ENCODE measurements around the gene NME7.

Gene NME7

GRCh38 chr1:169120066-169120465, 247.5 kb downstream of the NME7 start:
- no peak for DNase-seq

DNA sequence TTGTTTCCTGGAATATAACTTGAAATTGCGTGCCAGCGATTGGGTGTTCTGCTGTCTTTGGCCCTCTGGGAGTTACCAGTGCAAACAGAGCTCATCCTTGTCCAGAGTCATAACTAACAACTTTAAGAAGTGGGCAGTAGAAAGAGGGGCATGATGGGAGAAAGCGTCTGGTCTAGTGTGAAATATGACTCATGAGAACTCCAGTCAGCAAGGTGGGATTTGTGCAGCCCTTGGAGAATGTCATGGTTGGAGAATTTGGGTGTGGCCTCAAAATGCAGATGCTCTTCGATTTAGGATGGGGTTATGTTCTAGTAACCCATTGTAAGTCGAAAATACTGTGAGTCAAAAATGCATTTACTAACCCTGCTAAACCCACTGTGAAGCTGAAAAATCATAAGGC, 248.2 kb downstream of the NME7 start:
- DNase-seq, result no peak

GRCh38 chr1:169118227-169118626, 249.4 kb downstream of the NME7 start:
- no peak for DNase-seq

GRCh38 chr1:169117599-169117998, 250.0 kb downstream of the NME7 start:
- DNase-seq, result no peak

DNA sequence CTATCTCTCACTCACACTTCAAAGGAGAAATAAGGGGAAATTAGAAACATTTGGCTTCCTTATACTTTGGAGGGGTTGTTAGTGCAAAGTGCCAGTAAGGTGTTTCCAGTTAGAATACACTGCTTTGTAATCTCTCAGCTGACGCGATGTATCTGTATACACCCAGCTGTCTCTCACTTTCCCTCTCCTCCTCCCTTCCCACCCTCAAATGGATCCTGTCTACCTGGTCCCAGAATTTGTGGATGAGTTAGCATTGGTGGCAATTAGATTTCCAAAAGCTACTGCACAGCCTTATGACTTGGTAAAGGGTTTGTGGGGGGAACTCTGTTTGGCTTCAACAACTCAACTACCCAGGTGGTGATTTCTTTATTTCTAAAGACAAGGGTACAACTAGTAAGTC, 250.6 kb downstream of the NME7 start:
- DNase-seq, result no peak

DNA sequence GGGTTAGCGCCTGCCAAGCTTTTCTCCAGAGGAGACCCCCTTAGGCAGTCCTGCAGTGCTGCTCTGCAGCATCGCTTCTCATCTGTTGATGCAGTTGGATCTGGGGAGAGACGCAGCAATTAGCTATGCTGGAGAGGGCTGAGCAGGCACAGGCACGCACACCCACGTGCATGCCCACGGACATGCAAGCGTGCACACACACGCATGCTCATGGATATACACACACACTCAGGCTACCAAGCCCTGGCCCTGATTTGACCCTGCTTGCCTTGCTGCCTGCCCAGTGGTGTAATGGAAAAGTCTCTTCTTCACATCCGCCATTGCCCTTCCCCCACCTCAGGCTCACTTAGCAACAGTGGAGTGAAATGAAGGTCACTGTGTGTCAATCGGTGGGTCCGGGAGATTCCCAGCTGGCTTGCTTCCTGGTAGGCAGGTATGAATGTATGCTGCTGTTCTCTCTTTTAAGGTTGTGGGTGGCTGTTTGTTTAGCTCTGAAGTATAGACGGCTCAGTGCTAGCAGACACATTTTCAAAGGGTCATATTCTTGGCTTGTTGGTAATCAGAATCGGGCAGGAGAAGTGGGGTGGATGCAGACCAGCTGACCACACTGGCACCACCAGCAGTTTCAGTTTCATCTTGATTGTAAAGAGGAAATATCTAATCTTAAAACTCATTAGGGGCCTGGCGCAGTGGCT, 251.6 kb downstream of the NME7 start:
- no peak for DNase-seq

- DNase-seq, result no peak
These were observed 253.9 kb downstream of the NME7 start for GRCh38 chr1:169113613-169114119.

- no peak for DNase-seq
These were observed 255.4 kb downstream of the NME7 start for GRCh38 chr1:169112241-169112640.

- DNase-seq, result no peak
These were observed 256.1 kb downstream of the NME7 start for GRCh38 chr1:169111472-169111871.

- DNase-seq, result no peak
These were observed 256.7 kb downstream of the NME7 start for GRCh38 chr1:169110689-169111447.

GRCh38 chr1:169110236-169110635, 257.4 kb downstream of the NME7 start:
- DNase-seq, result no peak

DNA sequence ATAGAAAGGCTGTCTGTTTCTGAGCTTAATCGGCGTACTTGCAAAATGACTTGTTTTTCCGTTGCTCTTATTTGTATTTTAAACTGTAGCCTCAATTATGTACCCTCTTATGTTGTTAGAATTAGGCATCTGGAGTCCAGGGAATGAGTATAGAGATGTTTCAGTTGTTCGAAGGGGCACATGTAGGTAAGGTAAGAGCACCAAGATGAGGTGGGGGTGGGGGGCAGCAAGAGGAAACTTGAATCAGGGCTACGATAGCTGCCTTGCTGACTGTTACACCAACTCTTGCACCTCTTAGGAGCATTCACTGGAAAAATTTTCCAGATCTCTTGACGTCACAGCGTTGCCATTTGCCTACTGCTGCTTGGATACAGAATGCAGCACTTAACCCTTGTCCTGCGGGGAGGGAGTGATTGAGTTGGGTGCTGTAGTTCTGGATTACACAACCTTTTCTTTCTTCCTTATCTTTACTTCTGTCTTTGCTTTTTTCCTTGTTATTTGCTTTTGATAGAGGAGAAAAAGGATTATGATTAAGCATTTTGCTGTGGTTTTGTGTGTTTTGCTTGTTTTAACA, 257.9 kb downstream of the NME7 start:
- peak; percentile 38 for DNase-seq

GRCh38 chr1:169108863-169109560, 258.6 kb downstream of the NME7 start:
- DNase-seq, result peak; percentile 50

DNA sequence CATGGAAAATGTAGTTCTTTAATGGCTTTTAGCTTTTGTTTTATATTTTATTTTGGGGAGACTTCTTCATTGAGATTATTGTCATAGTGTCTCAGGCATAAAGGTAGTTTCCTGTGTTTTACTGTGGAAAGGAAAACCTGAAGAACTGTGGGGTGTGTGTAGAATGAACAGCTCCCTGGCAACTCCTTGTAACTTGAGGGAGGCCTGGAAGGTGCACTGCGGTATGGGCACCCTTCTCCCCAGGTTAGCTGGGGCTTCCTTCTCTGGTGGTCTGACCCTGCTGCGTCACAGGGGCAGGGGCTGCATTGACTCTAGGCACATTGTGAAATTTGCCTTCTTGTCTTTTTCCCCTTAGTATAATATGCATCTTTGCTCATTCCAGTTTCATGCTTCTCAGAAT, 259.4 kb downstream of the NME7 start:
- peak; percentile 26 for DNase-seq

DNA sequence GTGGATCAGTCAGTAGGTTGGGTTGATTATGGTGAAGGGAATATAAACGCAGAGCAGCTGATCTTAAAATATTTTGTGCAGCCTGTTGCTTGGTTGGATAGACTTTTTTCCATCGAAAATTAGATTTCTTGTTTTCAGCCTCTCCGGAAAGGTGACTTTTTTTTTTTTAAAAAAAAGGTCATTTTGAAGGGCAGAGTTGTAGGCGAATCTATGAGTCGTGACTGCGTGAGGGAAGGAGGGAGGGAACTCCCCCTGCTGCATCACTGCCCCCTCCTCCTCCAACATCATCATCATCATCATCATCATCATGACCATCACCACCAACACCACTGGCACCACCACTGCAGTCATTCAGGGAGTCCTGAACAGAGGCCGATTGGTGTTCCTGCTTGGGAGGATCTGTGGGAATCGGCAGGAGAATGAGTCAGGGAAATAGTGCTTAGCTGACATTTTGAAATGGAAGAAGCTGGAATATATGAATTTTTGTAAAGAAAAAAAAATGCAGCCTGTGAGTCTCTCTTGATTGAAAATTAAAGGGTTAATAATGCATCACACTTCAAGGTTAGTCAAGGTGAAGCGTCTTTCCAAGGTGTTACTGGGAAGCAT, 259.9 kb downstream of the NME7 start:
- peak; percentile 18 for DNase-seq

GRCh38 chr1:169106921-169107602, 260.5 kb downstream of the NME7 start:
- peak; percentile 47 for DNase-seq

DNA sequence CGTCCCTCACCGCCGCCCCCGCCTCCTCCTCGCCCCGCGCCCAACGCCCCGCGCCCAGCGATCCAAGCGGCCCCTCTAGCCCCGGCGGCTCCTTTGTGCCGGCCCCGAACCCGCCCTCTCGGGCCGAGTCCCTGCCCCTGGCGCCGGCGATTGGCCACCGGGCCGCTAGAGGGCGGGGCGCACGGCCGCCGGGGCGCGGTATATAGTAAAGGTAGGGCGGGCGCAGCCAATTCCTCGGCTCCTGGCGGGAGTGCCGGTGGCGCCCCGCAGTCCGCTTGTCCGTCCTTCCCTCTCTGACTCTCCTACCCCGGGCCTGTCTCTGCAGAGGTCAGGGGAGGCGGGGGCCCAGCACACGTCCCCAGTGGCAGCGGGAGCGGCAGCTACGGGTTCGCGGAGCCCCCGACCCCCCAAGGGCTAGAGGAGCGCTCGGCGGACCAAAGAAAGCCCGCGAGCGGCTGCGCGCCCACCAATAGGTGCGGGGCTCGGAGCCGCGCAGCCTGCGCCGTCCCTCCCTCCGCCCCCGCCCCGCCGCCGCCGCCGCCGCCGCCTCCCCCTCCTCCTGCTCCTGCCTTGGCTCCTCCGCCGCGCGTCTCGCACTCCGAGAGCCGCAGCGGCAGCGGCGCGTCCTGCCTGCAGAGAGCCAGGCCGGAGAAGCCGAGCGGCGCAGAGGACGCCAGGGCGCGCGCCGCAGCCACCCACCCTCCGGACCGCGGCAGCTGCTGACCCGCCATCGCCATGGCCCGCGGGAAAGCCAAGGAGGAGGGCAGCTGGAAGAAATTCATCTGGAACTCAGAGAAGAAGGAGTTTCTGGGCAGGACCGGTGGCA, 261.3 kb downstream of the NME7 start, which contains the start of gene ATP1B1:
TSS of gene ATP1B1 (plus strand) at position 596 of the 826 bp plus-strand sequence. CDS start at position 736, 140 bp downstream.
- peak; percentile 89 for DNase-seq

DNA sequence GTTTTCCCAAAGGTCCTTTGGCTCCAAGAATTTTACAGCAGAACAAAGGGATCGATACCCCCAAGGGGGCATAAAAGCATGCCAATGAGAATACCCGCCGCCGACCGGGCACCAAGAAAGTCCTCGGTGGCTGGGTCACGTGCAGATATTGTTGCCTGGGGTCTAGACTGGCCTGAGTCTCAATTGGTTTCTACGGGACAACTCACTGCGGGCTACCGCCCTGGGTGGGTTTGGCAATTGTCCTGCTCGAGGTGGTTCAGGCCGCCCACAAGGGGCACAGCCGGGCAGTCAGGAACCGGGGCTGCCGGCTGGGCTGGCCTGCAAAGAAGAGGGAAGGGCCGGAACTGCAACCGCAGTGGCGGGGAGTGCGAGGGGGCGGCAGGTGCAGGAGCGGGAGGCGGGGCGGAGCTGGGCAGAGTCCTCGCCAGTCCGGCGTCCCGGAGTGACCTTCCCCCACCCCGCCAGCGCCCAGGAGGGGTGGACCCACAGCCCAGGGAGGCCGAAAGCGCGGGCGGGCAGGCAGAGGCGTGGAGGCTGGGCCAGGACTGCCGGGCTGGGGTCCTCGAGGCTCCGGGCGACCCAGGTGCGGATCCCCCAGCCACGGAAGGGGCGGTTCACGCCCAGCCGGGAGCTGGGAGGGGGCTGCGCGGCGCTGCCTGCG, 262.0 kb downstream of the NME7 start:
- DNase-seq, result peak; percentile 89

DNA sequence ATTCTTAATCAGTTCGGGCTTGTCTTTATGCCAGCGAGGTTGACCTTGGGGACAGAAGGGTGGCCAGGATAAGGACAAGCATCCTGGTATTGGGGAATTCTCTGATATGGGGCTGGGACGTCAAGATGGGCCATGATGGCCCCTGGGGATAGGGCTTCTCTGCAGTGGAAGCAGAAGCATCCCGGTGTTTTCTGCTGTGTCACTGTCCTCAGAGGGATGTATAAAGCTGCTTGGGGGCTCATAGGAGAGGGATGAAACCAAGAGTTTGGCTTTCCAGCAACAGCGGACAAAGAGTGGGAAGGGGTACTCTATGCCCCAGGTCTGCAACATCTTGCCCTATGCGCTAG, 262.5 kb downstream of the NME7 start:
- DNase-seq, result no peak

DNA sequence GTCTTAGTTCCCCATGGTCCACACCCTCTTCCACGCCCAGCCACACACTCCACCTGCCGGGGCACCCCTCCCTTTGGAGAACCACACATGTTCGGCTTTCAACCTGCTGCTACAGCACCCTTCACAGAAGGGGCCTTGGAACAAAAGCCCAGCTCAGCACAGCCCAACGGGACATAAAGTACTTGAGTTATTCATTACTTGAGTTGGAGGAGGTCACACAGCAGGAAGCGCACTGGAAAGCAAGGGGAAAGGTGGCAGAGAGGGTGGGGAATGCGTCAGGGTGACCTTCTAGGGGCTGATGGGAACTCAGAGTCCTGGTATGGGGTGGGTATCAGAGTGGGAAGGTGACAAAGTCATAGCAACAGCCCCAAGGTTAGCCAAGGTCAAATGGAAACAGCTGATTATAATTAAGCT, 264.1 kb downstream of the NME7 start:
- DNase-seq, result peak; percentile 24

DNA sequence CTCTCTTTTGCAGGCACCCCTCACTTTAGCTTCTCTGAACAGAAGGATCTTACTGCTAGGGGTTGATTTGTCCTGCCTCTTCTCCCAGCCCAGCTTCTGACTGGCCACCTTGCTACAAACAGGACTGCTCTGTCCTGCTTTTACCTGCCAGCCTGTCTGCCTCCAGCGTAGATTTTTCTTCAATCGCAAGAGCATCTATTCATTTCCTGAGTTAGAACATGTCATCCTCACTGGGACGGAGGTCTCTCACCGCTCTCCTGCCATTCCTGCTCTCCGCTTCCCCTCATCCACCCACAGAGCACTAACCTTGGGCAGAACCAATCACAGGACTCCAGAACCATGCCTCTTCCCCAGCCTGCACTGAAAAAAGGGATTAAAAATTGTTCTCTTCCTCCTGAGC, 264.6 kb downstream of the NME7 start:
- no peak for DNase-seq

Measured in DMS79 treated with DMSO at 0.1 percent for 48 hours (cell line).